GM12878 (cell line): ENCODE data around the gene PTCD2. TPM values are rescaled to one million over a fixed set of nuclear protein-coding genes. Genes with fewer than 3 reads are reported as not detected.

Source experiments
- ATAC-seq: fragments of 200-7000 bp; cut with Tn5 transposase; 3 replicates; pipeline ENCODE4 v1.9.1; 2020; ENCODE audit warnings: mild to moderate bottlenecking, moderate library complexity
- BruUV-seq: library from RNA; stranded (reverse); fragments of 400-500 nt; replicated peaks from 2 replicates; lab custom pipeline; 2021; lab: Mats Ljungman, UMichigan
- CTCF ChIA-PET: fragments of 300-600 bp; sonication (Branson Sonifier 250); formaldehyde crosslinking; extraction: SDS; loops from one replicate; lab custom pipeline; 2021; ENCODE audit warnings: inconsistent platforms; lab: Yijun Ruan, JAX
- POLR2A ChIA-PET: fragments of 350-600 bp; formaldehyde crosslinking; extraction: SDS; loops from one replicate; lab custom pipeline; 2021; ENCODE audit warnings: inconsistent platforms; lab: Charles Lee
- RAD21 ChIA-PET: fragments of 300-600 bp; sonication (Branson Sonifier 250); formaldehyde crosslinking; loops from one replicate; lab custom pipeline; 2023; ENCODE audit warnings: antibody characterized with exemption; ENCODE audit not compliant: unreplicated experiment; lab: Charles Lee
- SMC1A ChIA-PET: fragments of 300-600 bp; sonication (Branson Sonifier 250); formaldehyde crosslinking; loops from one replicate; lab custom pipeline; 2023; ENCODE audit not compliant: unreplicated experiment, uncharacterized antibody; lab: Charles Lee
- DNase-seq: peaks from one replicate; pipeline ENCODE4 v3.0.0-alpha.2; 2011; ENCODE audit warnings: low read depth, low spot score
- FAIRE-seq: peaks from 3 replicates; lab custom pipeline; 2011; peaks lifted over from hg19 to GRCh38; lab: Jason Lieb, UNC
- H2AFZ ChIP-seq: 2 replicates; pipeline ENCODE4 v1.6.0; 2011; ENCODE audit warnings: low read depth, low read length, control low read depth; ENCODE audit not compliant: control insufficient read depth
- H3K27ac ChIP-seq: 2 replicates; pipeline ENCODE4 v1.5.1; 2011; ENCODE audit warnings: control low read depth; ENCODE audit not compliant: control insufficient read depth, insufficient read depth
- H3K27me3 ChIP-seq, 2 experiments: replicated peaks in 1 of 2; 2 replicates each; pipeline versions ENCODE4 v1.6.0 to v1.6.1; 2011; ENCODE audit warnings: low read length in 1 of 2; ENCODE audit not compliant: control insufficient read depth in 2 of 2, insufficient read depth in 2 of 2
- H3K36me3 ChIP-seq, 2 experiments: 2 replicates each; pipeline ENCODE4 v1.5.1; 2011; ENCODE audit warnings: low read length in 1 of 2; ENCODE audit not compliant: control insufficient read depth in 2 of 2, insufficient read depth in 2 of 2
- H3K4me1 ChIP-seq: 2 replicates; pipeline ENCODE4 v1.6.1; 2011; ENCODE audit warnings: mild to moderate bottlenecking, low read length, moderate library complexity, mixed read lengths; ENCODE audit not compliant: control insufficient read depth, insufficient read depth
- H3K4me2 ChIP-seq: 2 replicates; pipeline ENCODE4 v1.6.0; 2011; ENCODE audit warnings: control low read depth; ENCODE audit not compliant: control insufficient read depth, insufficient read depth
- H3K4me3 ChIP-seq: fragments of 200-600 bp; sonication (generic); 2 replicates; pipeline ENCODE4 v1.5.1; 2016
- H3K79me2 ChIP-seq: 2 replicates; pipeline ENCODE4 v1.6.0; 2011; ENCODE audit warnings: low read length; ENCODE audit not compliant: control insufficient read depth, insufficient read depth
- H3K9ac ChIP-seq: 2 replicates; pipeline ENCODE4 v1.8.0; 2011; ENCODE audit warnings: low read length, control low read depth, mixed read lengths; ENCODE audit not compliant: control insufficient read depth, insufficient read depth
- H3K9me3 ChIP-seq: replicated peaks from 3 replicates; pipeline ENCODE4 v1.5.1; 2011; ENCODE audit warnings: mild to moderate bottlenecking, low read length; ENCODE audit not compliant: control insufficient read depth, insufficient read depth
- H4K20me1 ChIP-seq: 2 replicates; pipeline ENCODE4 v1.6.0; 2011; ENCODE audit not compliant: control insufficient read depth, insufficient read depth
- FOXK2 ChIP-seq: fragments of 450-650 bp; IDR thresholded peaks from 2 replicates; pipeline ENCODE4 v1.6.1; 2017; ENCODE audit warnings: mild to moderate bottlenecking, moderate library complexity
- REST ChIP-seq: IDR thresholded peaks from 2 replicates; pipeline ENCODE4 v1.6.1; 2012; ENCODE audit warnings: mild to moderate bottlenecking, low read depth, low read length
- SMAD5 ChIP-seq: IDR thresholded peaks from 2 replicates; pipeline ENCODE4 v1.6.1; 2016; ENCODE audit warnings: antibody characterized with exemption, low read depth
- WGBS: methylation state at CpG from one replicate; pipeline ENCODE4 v1.1.6; 2016; ENCODE audit warnings: low lambda C conversion rate; ENCODE audit not compliant: insufficient replicate concordance, insufficient coverage; ENCODE audit errors: missing lambda C conversion rate; 5-methylcytosine and 5-hydroxymethylcytosine counted together
- in situ Hi-C: fragments of 300-500 bp; cut with MboI; formaldehyde crosslinking; loops from 9 replicates; pipeline ENCODE4 v1.14.3; 2018; ENCODE audit warnings: mixed read lengths
- intact Hi-C: fragments of 100-400 bp; cut with micrococcal nuclease; formaldehyde crosslinking; loops from one replicate; pipeline ENCODE4 v1.14.2; 2022; ENCODE audit not compliant: unreplicated experiment
- polyA plus RNA-seq, 11 experiments: library from polyadenylated mRNA; depleted of rRNA in 4 of 11; unstranded in 6 of 11; stranded (reverse) in 5 of 11; fragments of >200 nt; fragmentation: Nextera tagmentation in 4 of 11; fragmentation: Illumina TruSeq in 1 of 11; extraction: Ambion mirVana in 4 of 11; extraction: Trizol in 1 of 11; gene quantifications; 1 replicate in 1 of 11; 2 replicates in 10 of 11; pipeline versions ENCODE4 v1.2.1 to v1.2.3, GENCODE V29; 2011 to 2016; ENCODE audit warnings: inconsistent platforms in 2 of 11, missing spikeins in 2 of 11, low read depth in 1 of 11
- total RNA-seq, 4 experiments: library from RNA; depleted of rRNA in 3 of 4; stranded (reverse); fragments of >200 nt in 3 of 4; fragmentation: Illumina TruSeq in 1 of 4; extraction: Trizol in 1 of 4; gene quantifications; 2 replicates each; pipeline versions ENCODE4 v1.2.1 to v1.2.3, GENCODE V29; 2013 to 2021
- TF ChIP-seq, protein P1 (sequence below), 3 experiments: IDR thresholded peaks in 2 of 3; conservative IDR thresholded peaks in 1 of 3; 2 replicates each; pipeline ENCODE4 v1.5.1; 2011; ENCODE audit warnings: low read depth in 3 of 3, low read length in 3 of 3, mild to moderate bottlenecking in 3 of 3, control low read depth in 2 of 3, moderate library complexity in 2 of 3, inconsistent platforms in 1 of 3, mixed read lengths in 1 of 3; ENCODE audit not compliant: control insufficient read depth in 2 of 3, insufficient read depth in 1 of 3; ENCODE audit errors: extremely low read depth in 1 of 3

The PTCD2 gene
- total and polyA plus RNA-seq, 10 of the 15 experiments (the other 5 are each of a cell fraction or from before 2014, with no cell fraction given), result 8.7 to 15.0 (median 11.9) TPM

- TF ChIP-seq REST (no peak), FOXK2 (no peak), SMAD5 (no peak)
- TF ChIP-seq, protein P1, sequence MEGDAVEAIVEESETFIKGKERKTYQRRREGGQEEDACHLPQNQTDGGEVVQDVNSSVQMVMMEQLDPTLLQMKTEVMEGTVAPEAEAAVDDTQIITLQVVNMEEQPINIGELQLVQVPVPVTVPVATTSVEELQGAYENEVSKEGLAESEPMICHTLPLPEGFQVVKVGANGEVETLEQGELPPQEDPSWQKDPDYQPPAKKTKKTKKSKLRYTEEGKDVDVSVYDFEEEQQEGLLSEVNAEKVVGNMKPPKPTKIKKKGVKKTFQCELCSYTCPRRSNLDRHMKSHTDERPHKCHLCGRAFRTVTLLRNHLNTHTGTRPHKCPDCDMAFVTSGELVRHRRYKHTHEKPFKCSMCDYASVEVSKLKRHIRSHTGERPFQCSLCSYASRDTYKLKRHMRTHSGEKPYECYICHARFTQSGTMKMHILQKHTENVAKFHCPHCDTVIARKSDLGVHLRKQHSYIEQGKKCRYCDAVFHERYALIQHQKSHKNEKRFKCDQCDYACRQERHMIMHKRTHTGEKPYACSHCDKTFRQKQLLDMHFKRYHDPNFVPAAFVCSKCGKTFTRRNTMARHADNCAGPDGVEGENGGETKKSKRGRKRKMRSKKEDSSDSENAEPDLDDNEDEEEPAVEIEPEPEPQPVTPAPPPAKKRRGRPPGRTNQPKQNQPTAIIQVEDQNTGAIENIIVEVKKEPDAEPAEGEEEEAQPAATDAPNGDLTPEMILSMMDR (IDR thresholded peaks at IDR 0.05 in 2 of 3, conservative IDR thresholded peaks at IDR 0.05 in 1 of 3; ENCODE audit: control insufficient read depth in 2 of 3, extremely low read depth in 1 of 3, insufficient read depth in 1 of 3, low read depth in 3 of 3, low read length in 3 of 3), result no peak
- TF ChIP-seq, all 136 proteins: peak for 0
- CTCF ChIA-PET, result no interaction called here
- Histone ChIP-seq H3K9ac (no peak overlapping the region), H3K27me3 (no peaks in the 10 kb centered on the region), H3K36me3 (peaks cover 0 to 20% of the 10 kb centered on the region in 2 experiments), H3K27ac (no peak overlapping the region), H2AFZ (no peak overlapping the region), H3K79me2 (no peaks in the 10 kb centered on the region), H4K20me1 (no peaks in the 10 kb centered on the region), H3K4me2 (no peak overlapping the region), H3K4me1 (no peaks in the 10 kb centered on the region), H3K4me3 (no peak overlapping the region), H3K9me3 (no peaks in the 10 kb centered on the region)
- POLR2A ChIA-PET, result no interaction called here
- SMC1A ChIA-PET, result no interaction called here
- intact Hi-C loops (no loop called here), in situ Hi-C loops (no loop called here)
- no TSS peak for BruUV-seq
- no peak for ATAC-seq
- DNase-seq, result no peak
- FAIRE-seq, result no peak
- 50% methylated on average over 1 of the region's 1 CpG for WGBS
- RAD21 ChIA-PET, result no interaction called here
These were observed 10.5 kb downstream of the PTCD2 start for GRCh38 chr5:72330712-72331111.
